Spleen (tissue), 7 donors: ENCODE results near the gene NT5DC3.

Source experiments
- POLR2A ChIP-seq, 3 donors: fragments of 450-650 bp; IDR thresholded peaks; one replicate each; pipeline ENCODE4 v1.5.1; 2017; ENCODE audit warnings: antibody characterized with exemption in 3 of 3, mild to moderate bottlenecking in 1 of 3
- POLR2AphosphoS5 ChIP-seq, 3 donors: sonication (generic); formaldehyde crosslinking; IDR thresholded peaks; one replicate each; pipeline ENCODE4 v1.5.1; 2017; ENCODE audit warnings: antibody characterized with exemption in 3 of 3
- TF ChIP-seq, protein P1 (sequence below), 11 experiments: fragments of 200-600 bp in 7 of 11; fragments of 450-650 bp in 4 of 11; sonication (generic) in 4 of 11; IDR thresholded peaks in 8 of 11; conservative IDR thresholded peaks in 3 of 11; 1 replicate in 7 of 11; 2 replicates in 4 of 11; pipeline versions ENCODE4 v1.4.0 to v1.8.0; 2016 to 2021; ENCODE audit warnings: antibody characterized with exemption in 11 of 11, inconsistent platforms in 4 of 11, mild to moderate bottlenecking in 1 of 11
- donor health status: DM: no; HTN: no; CAD: no; lungs with moderate emphysema.
- donor health status: DM: no; HTN: no; CAD: no.
- donor health status: DM: no; HTN: no; CAD: no.

DNA sequence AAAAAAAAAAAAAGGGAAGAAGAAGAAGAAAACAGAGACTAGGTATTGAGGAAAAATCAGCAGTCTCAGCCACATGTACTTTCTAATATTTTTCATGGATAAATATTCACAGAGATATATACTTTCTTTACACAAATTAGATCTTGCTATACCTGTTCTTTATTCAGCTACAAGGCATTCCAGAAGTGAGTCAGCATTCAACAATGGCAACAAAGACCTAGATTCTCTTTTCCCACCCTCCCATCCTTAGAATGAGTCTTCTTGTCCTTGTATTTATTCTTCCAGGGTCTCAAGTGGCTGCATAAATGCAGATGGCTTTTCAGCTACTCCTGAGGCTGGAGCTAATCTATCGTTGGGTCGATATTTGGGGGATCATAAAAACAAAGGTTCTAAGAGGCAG is 93.0 kb downstream of the NT5DC3 start:
- TF ChIP-seq, protein P1, sequence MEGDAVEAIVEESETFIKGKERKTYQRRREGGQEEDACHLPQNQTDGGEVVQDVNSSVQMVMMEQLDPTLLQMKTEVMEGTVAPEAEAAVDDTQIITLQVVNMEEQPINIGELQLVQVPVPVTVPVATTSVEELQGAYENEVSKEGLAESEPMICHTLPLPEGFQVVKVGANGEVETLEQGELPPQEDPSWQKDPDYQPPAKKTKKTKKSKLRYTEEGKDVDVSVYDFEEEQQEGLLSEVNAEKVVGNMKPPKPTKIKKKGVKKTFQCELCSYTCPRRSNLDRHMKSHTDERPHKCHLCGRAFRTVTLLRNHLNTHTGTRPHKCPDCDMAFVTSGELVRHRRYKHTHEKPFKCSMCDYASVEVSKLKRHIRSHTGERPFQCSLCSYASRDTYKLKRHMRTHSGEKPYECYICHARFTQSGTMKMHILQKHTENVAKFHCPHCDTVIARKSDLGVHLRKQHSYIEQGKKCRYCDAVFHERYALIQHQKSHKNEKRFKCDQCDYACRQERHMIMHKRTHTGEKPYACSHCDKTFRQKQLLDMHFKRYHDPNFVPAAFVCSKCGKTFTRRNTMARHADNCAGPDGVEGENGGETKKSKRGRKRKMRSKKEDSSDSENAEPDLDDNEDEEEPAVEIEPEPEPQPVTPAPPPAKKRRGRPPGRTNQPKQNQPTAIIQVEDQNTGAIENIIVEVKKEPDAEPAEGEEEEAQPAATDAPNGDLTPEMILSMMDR (IDR thresholded peaks at IDR 0.05 in 8 of 11, conservative IDR thresholded peaks at IDR 0.05 in 3 of 11) = no peak
- no peak for TF ChIP-seq POLR2AphosphoS5 (IDR thresholded peaks at IDR 0.05)
- no peak for TF ChIP-seq POLR2A (IDR thresholded peaks at IDR 0.05)
